SIG-M5 treated with dmso at 0.1 percent for 504 hours (cell line): ENCODE results near the gene TAF8.

Experiments used
- DNase-seq: peaks from one replicate; lab custom pipeline; 2025; ENCODE audit not compliant: unreplicated experiment; lab: John Stamatoyannopoulos, UW

Gene TAF8

DNA sequence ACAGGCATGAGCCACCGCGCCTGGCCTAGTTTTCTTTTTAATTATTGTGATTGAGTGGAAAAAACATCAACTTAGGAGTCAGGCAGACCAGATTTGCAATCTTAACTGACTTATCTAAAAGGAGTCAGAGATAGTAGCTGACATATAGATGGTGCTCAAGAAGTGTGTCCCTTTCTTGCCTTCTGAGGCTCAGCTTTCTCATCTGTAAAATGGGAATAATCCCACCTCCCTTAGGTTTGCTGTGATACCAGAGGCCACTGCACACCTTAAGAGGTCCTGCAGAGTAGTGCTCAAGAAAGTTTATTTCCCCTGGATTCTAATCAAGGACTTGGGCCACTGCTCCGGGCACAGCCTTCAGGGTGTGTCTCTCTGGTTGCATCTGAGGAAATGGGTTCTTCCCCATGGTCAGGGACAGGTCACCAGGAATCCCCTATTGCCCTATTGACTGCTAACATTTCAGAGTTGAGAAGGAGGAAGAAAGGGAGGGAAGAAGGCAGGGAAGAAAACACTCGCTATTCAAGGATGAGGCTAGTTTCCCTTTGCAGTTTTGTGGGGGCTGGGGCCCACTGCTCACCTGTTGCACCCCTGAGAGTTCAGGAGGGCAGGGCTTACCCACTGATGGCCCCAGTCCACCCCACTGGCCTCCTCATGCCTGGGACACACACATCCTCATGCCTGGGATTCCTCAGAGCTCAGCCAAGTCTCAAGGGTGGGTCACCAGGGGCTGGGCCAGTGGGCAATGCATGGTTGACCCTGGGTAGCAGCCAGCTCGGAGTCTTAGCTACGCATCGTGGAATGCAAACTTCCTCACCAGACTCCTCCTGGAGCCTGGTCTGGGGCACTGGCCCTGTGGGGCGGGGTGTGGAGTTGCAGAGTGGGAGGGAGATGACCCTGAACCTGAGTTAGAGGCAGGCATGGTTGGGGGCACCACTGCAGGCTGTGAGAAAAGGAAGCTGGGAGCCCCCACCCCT lies 70.9 kb downstream of the TAF8 start:
- DNase-seq = no peak

GRCh38 chr6:42123379-42124103 lies 73.2 kb downstream of the TAF8 start:
- no peak for DNase-seq

DNA sequence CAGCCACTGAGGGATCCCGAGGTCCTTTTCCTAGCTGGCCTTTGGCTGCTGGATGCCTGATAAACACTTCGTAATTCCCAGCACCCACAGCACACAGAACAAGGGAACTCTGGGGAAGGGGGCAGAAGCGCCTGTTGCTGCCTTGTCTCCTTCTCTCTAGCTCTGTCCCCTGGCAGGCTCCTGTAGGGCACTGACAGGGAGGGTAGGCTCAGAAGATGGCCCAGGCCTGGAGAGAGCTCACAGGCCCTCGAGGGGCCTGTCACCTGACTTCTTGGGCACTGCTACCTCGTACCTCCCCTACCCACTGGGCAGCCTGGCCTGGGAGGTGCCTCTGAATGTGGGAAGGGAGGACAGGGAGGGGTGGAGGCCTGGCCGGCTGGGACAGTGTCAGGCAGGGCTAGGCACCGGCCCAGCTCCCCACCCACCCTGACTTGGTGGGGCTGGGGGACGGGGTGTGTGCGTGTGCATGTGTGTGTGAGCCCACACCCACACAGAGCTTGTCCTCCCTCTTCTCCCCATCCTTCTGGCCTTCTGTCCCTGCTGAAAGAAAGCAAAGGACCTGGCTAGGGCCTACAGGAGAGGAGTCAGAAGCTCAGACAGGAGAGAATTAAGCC lies 74.0 kb downstream of the TAF8 start:
- DNase-seq = no peak

DNA sequence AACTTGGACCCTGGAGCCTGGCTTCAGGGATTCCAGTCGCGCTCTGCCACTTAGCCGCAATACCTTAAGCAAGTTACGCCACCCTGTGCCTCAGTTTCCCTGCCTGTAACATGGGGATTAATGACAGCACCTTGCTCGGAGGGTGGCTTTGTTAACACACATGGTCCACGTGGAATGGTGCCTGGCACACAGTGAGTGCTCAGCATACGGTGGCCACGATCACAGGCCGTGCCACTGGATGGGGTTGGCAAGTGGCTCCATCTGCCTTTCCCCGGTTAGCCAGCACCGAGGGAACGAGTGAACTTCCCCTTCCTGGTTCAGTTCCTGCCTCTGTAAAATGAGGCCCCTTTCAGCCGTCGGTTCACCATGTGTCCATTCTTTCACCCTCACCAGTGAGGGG lies 74.9 kb downstream of the TAF8 start:
- DNase-seq = no peak

DNA sequence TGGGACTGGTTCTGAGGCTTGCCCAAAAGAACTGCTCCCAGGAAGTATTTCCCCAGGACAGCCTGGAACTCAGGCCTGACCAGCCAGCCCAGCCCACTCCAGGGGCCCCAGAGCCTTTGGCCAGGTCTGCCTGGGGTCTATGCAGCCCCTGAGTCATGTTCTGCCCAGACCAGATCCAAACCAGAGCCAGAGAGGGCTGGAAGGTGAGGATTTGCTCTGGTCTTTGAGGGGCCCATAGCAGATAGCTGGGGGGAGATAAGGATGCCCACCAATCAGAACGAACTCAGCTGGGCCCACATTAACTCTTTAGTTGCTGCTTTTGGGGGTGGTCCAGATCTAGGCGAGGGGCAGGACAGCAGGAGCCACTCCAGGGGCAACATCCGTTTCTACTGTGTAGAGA lies 75.3 kb downstream of the TAF8 start:
- DNase-seq = no peak

GRCh38 chr6:42128460-42129359 lies 78.4 kb downstream of the TAF8 start:
- no peak for DNase-seq

DNA sequence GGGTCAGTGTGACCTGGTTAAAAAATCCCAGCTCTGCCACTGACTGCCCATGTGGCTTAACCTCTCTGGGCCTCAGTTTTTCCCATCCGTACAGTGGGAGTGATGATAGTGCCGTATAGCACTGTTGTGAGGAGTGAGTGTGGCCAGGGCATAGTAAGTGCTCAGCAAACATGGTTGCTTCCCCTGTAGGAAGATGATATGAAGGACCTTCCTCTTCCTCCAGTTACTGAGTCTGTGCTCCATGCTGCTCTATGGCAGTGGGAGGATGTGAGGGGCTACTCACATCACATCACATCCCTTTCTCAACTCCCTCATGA lies 79.0 kb downstream of the TAF8 start:
- DNase-seq = no peak

DNA sequence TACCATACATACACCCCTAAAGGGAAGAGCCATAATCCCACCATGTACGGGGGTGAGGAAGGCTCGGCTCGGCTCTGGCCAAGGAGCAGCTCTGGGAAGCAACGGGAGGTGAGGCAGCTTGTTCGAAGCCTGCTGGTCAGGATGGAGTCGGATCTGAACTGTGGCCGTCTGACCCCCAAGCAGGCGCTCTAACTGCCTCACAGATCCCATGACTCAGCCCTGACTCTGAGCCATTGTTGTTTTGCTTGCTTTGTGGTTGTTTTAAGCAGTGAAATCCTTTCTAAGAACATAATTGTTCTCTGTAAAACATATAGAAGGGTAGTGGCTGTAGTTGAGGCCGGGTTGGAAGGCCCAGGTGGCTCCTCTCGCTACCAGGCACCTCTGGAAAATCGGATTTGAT lies 81.2 kb downstream of the TAF8 start:
- DNase-seq = no peak

DNA sequence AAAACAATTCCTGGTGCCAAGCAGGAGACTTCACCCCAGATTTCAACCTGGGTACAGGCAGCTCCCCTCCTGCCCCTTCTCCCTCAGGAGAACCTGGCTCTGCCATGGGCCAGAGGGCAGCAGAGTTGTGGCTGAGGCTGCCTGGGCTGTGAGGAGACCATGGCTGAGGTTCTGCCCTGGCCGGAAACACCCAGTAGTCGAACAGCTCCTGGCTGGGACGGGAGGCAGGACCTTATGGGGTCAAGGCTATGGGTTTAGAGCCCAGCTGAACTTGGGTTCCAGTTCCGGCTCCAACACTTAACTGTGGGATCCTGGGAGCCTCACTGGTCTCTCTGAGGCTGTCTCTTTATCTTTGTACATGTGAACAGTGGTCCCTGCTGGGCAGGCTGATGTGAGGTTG lies 83.6 kb downstream of the TAF8 start:
- no peak for DNase-seq

GRCh38 chr6:42135161-42135560 lies 84.8 kb downstream of the TAF8 start:
- no peak for DNase-seq

- no peak for DNase-seq
These were observed 85.4 kb downstream of the TAF8 start for GRCh38 chr6:42135722-42136121.

- no peak for DNase-seq
These were observed 86.3 kb downstream of the TAF8 start for GRCh38 chr6:42136508-42137193.
